ENCODE results near the gene GALNTL6.

Gene GALNTL6

DNA sequence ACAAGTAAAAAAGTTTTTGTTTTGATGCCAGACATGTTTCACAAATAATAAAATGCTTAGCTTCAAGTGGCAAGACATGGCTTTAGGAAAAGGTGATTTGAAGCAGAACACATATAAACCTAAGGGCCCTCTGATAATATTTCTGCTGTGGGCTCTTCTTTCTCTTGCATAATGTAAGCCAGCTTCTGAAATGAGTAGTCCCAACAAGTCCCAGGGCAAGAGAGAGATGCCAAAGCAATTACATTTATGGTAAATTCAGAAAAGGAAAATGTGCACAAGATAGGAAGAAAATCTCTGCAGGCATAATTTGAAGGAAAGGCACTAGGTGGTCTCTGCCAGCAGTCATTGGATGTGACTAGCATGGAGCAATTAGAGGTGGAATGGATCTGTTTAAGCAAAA lies 1184.7 kb downstream of the GALNTL6 start:
- DNase-seq (ENCODE audit: low spot score): no peak

GRCh38 chr4:172998527-172999469 lies 1185.6 kb downstream of the GALNTL6 start:
- no peak for TF ChIP-seq CTCF (IDR thresholded peaks at IDR 0.05; ENCODE audit: borderline replicate concordance, control extremely low read depth, extremely low read depth, insufficient read depth, missing control alignments)
- in situ Hi-C loops (cut with MboI; ENCODE audit: low sequenced_read_pairs, unreplicated experiment): no loop called here
- DNase-seq (ENCODE audit: low spot score): no peak

More for the DNA sequence above, 1184.7 kb downstream of the GALNTL6 start:
- in situ Hi-C loops (cut with MboI; ENCODE audit: low sequenced_read_pairs, unreplicated experiment): no loop called here
- TF ChIP-seq CTCF (IDR thresholded peaks at IDR 0.05; ENCODE audit: borderline replicate concordance, control extremely low read depth, extremely low read depth, insufficient read depth, missing control alignments): no peak

- no peak for DNase-seq (ENCODE audit: low spot score)
- in situ Hi-C loops (cut with MboI; ENCODE audit: low sequenced_read_pairs, unreplicated experiment): no loop called here
- no peak for TF ChIP-seq CTCF (IDR thresholded peaks at IDR 0.05; ENCODE audit: borderline replicate concordance, control extremely low read depth, extremely low read depth, insufficient read depth, missing control alignments)
Observed at GRCh38 chr4:173001571-173001970, 1188.4 kb downstream of the GALNTL6 start.

DNA sequence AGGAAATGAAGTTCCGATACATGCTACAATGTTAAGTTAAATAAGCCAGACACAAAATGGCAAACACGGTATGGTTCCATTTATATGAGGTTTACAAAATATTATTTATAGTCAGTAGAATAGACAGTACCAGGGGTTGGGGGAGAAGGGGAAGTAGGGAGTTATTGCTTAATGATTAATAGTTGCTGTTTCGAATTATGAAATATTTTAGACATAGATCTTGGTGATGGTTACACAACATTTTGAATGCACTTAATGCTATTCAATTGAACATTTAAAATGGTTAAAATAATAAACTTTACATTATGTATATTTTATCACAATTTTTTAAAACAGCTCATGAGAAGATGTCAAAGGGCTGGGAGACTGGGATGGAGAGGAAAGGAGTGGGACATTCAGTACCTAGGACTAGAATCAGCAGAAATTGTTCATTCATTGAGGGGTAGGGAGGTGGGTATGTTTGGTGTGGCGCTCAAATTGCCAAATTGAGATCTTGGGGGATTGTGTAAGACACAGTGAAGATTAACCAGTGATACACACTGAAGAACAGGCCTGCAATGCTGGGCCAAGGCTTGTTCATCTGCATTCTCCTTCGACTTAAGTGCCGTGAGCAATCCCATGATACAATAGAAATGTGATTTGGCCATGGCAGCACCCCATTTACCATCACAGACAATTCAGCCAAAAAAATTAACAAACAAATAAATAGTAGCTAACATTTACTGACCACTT lies 1189.8 kb downstream of the GALNTL6 start:
- no peak for TF ChIP-seq CTCF (IDR thresholded peaks at IDR 0.05; ENCODE audit: borderline replicate concordance, control extremely low read depth, extremely low read depth, insufficient read depth, missing control alignments)
- DNase-seq (ENCODE audit: low spot score): no peak
- in situ Hi-C loops (cut with MboI; ENCODE audit: low sequenced_read_pairs, unreplicated experiment): no loop called here

DNA sequence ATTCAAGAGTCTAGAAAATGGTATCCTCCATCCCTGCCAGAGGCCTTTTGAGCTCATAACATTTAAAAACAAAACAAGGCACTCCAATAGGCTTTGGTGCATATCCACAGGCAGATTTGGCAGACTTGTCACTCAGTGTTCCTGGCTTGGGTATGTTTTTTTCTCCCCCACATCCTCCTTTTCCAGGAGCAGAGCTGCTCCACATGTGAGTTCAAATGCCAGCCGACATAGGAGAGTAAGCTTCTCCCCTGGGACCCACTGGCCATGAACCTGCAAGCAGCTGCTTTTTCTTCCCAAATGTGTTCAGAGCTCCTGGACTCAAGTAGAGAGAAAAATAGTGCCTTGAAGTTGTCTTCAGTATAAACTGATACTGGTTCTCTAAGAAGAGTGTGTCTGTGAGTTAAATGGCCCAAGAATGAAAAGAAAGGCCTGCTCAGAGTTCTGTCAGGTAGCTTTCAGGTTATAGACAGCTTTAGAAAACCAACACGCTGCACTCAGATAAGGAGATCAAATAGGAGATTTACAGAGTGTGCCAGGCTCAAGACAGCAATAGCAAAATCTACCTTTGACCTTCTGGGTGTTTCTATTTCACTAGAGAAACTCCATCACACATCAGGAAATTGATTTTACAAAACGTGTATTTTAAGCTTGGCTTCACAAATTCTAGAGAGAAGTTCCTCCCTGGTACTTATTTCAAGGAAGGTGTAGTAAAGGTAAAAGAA lies 1192.9 kb downstream of the GALNTL6 start:
- no peak for TF ChIP-seq CTCF (IDR thresholded peaks at IDR 0.05; ENCODE audit: borderline replicate concordance, control extremely low read depth, extremely low read depth, insufficient read depth, missing control alignments)
- in situ Hi-C loops (cut with MboI; ENCODE audit: low sequenced_read_pairs, unreplicated experiment): no loop called here
- DNase-seq (ENCODE audit: low spot score): no peak

- in situ Hi-C loops (cut with MboI; ENCODE audit: low sequenced_read_pairs, unreplicated experiment): no loop called here
- DNase-seq (ENCODE audit: low spot score): no peak
- TF ChIP-seq CTCF (IDR thresholded peaks at IDR 0.05; ENCODE audit: borderline replicate concordance, control extremely low read depth, extremely low read depth, insufficient read depth, missing control alignments): no peak
Observed at GRCh38 chr4:173008436-173008835, 1195.2 kb downstream of the GALNTL6 start.

All from GM13976 (cell line).